Prostate gland (tissue), 2 donors: ENCODE results near the gene STX16. TPM values are rescaled to one million over a fixed set of nuclear protein-coding genes. Genes with fewer than 3 reads are reported as not detected.

Experiments
- DNase-seq: peaks from one replicate; pipeline ENCODE4 v3.0.0-alpha.2; 2019; ENCODE audit warnings: low spot score
- H3K27ac ChIP-seq, 2 donors: fragments of 200-600 bp; sonication (generic); 2 replicates each; pipeline ENCODE4 v1.5.1; 2017 to 2019
- H3K27me3 ChIP-seq: fragments of 200-600 bp; sonication (generic); replicated peaks from 2 replicates; pipeline ENCODE4 v1.5.1; 2019; ENCODE audit not compliant: insufficient read depth
- H3K36me3 ChIP-seq, 2 donors: fragments of 200-600 bp; sonication (generic); 1 replicate in 1 of 2; 2 replicates in 1 of 2; pipeline versions ENCODE4 v1.5.1 to v1.8.1; 2017 to 2019
- H3K4me1 ChIP-seq: fragments of 200-600 bp; sonication (generic); replicated peaks from 2 replicates; pipeline ENCODE4 v1.5.1; 2019
- H3K4me3 ChIP-seq, 2 donors: fragments of 200-600 bp; sonication (generic); 2 replicates each; pipeline ENCODE4 v1.5.1; 2017 to 2019
- H3K9me3 ChIP-seq: fragments of 200-600 bp; sonication (generic); 2 replicates; pipeline ENCODE4 v1.5.1; 2017
- CTCF ChIP-seq, 4 experiments: fragments of 200-600 bp in 2 of 4; fragments of 450-650 bp in 2 of 4; sonication (generic) in 2 of 4; IDR thresholded peaks; 1 replicate in 3 of 4; 2 replicates in 1 of 4; pipeline ENCODE4 v1.5.1; 2016 to 2019; ENCODE audit warnings: antibody characterized with exemption in 4 of 4, mild to moderate bottlenecking in 2 of 4, moderate library complexity in 2 of 4
- POLR2A ChIP-seq: fragments of 450-650 bp; IDR thresholded peaks from one replicate; pipeline ENCODE4 v1.6.1; 2016; ENCODE audit warnings: antibody characterized with exemption, mild to moderate bottlenecking
- POLR2AphosphoS5 ChIP-seq: sonication (generic); formaldehyde crosslinking; IDR thresholded peaks from one replicate; pipeline ENCODE4 v1.6.1; 2017; ENCODE audit warnings: antibody characterized with exemption
- WGBS: methylation state at CpG from one replicate; pipeline ENCODE4 v1.1.5; 2018; 5-methylcytosine and 5-hydroxymethylcytosine counted together
- intact Hi-C: fragments of 100-400 bp; cut with DNase I; formaldehyde crosslinking; loops from one replicate; pipeline ENCODE4 v1.14.2; 2022
- total RNA-seq, 2 donors: library from RNA; depleted of rRNA; stranded (reverse); fragments of >200 nt; gene quantifications; one replicate each; pipeline ENCODE4 v1.1.0, GENCODE V29; 2016

The STX16 gene
- total RNA-seq, 2 donors from 2014 or later: 34.3 to 115 TPM

- 76% methylated on average over 15 of the region's 23 CpGs for WGBS
- Histone ChIP-seq H3K27ac (no peak overlapping the region), H3K27me3 (no peaks in the 10 kb centered on the region), H3K9me3 (no peaks in the 10 kb centered on the region), H3K36me3 (no peaks in the 10 kb centered on the region), H3K4me1 (no peaks in the 10 kb centered on the region), H3K4me3 (no peak overlapping the region)
- no peak for TF ChIP-seq CTCF (IDR thresholded peaks at IDR 0.05)
- intact Hi-C loops: no loop called here
- DNase-seq: peak; percentile 3
Measured at GRCh38 chr20:58716476-58717277, 65.6 kb downstream of the STX16 start.

GRCh38 chr20:58717278-58718091 lies 66.4 kb downstream of the STX16 start:
- Histone ChIP-seq H3K9me3 (no peaks in the 10 kb centered on the region), H3K36me3 (no peaks in the 10 kb centered on the region), H3K4me3 (no peak overlapping the region), H3K4me1 (no peaks in the 10 kb centered on the region), H3K27ac (no peak overlapping the region), H3K27me3 (no peaks in the 10 kb centered on the region)
- WGBS: 86% methylated on average over 22 of the region's 23 CpGs
- TF ChIP-seq POLR2A (no peak), POLR2AphosphoS5 (no peak), CTCF (IDR thresholded peaks at IDR 0.05) (no peak)
- intact Hi-C loops: no loop called here
- DNase-seq: peak; percentile 4

GRCh38 chr20:58718121-58718563 lies 67.1 kb downstream of the STX16 start:
- Histone ChIP-seq H3K9me3 (no peaks in the 10 kb centered on the region), H3K4me3 (no peak overlapping the region), H3K27me3 (no peaks in the 10 kb centered on the region), H3K27ac (no peak overlapping the region), H3K4me1 (no peaks in the 10 kb centered on the region), H3K36me3 (no peaks in the 10 kb centered on the region)
- WGBS: 93% methylated on average over 15 of the region's 15 CpGs
- DNase-seq: peak; percentile 4
- intact Hi-C loops: no loop called here
- no peak for TF ChIP-seq CTCF (IDR thresholded peaks at IDR 0.05)
- TF ChIP-seq POLR2AphosphoS5: no peak
- no peak for TF ChIP-seq POLR2A

- Histone ChIP-seq H3K27me3 (no peaks in the 10 kb centered on the region), H3K9me3 (no peaks in the 10 kb centered on the region), H3K36me3 (no peaks in the 10 kb centered on the region), H3K4me3 (no peak overlapping the region), H3K27ac (no peak overlapping the region), H3K4me1 (no peaks in the 10 kb centered on the region)
- intact Hi-C loops: no loop called here
- TF ChIP-seq POLR2AphosphoS5 (no peak), CTCF (IDR thresholded peaks at IDR 0.05) (no peak), POLR2A (no peak)
- DNase-seq: peak; percentile 3
- 91% methylated on average over 10 of the region's 10 CpGs for WGBS
Measured at GRCh38 chr20:58718729-58719128, 67.6 kb downstream of the STX16 start.
